Prostate gland (tissue), 2 donors: ENCODE measurements around the gene C5orf63.

Source experiments
- POLR2A ChIP-seq: fragments of 450-650 bp; IDR thresholded peaks from one replicate; pipeline ENCODE4 v1.6.1; 2016; ENCODE audit warnings: antibody characterized with exemption, mild to moderate bottlenecking
- POLR2AphosphoS5 ChIP-seq: sonication (generic); formaldehyde crosslinking; IDR thresholded peaks from one replicate; pipeline ENCODE4 v1.6.1; 2017; ENCODE audit warnings: antibody characterized with exemption
- TF ChIP-seq, protein P1 (sequence below), 4 experiments: fragments of 200-600 bp in 2 of 4; fragments of 450-650 bp in 2 of 4; sonication (generic) in 2 of 4; IDR thresholded peaks; 1 replicate in 3 of 4; 2 replicates in 1 of 4; pipeline ENCODE4 v1.5.1; 2016 to 2019; ENCODE audit warnings: antibody characterized with exemption in 4 of 4, mild to moderate bottlenecking in 2 of 4, moderate library complexity in 2 of 4

DNA sequence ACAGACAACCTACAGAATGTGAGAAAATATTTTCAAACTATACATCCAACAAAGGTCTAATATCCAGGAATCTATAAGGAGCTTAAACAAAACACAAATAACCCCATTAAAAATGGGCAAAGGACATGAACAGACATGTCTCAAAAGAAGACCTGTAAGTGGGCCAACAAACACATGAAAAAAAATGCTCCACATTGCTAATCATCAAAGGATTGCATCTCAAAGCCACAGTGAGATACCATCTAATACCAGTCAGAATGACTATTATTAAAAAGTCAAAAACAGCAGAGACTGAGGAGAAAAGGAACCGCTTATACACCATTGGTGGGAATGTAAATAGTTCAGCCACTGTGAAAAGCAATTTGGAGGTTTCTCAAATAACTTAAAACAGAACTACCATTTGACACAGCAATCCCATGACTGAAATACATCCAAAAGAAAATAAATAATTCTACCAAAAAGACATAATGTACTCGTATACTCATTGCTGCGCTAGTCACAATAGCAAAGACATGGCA lies 39.1 kb upstream of the C5orf63 start:
- TF ChIP-seq, protein P1, sequence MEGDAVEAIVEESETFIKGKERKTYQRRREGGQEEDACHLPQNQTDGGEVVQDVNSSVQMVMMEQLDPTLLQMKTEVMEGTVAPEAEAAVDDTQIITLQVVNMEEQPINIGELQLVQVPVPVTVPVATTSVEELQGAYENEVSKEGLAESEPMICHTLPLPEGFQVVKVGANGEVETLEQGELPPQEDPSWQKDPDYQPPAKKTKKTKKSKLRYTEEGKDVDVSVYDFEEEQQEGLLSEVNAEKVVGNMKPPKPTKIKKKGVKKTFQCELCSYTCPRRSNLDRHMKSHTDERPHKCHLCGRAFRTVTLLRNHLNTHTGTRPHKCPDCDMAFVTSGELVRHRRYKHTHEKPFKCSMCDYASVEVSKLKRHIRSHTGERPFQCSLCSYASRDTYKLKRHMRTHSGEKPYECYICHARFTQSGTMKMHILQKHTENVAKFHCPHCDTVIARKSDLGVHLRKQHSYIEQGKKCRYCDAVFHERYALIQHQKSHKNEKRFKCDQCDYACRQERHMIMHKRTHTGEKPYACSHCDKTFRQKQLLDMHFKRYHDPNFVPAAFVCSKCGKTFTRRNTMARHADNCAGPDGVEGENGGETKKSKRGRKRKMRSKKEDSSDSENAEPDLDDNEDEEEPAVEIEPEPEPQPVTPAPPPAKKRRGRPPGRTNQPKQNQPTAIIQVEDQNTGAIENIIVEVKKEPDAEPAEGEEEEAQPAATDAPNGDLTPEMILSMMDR (IDR thresholded peaks at IDR 0.05), result no peak
- TF ChIP-seq POLR2AphosphoS5 (no peak), POLR2A (no peak)
